GM21390 (cell line): ENCODE results near the gene KRTCAP2.
A peak's percentile ranks its signal among the peaks of the same experiment; 100 is the strongest.

Experiments
- ATAC-seq: cut with Tn5 transposase; IDR thresholded peaks from one replicate; pipeline ENCODE4 v1.9.1; 2021; ENCODE audit not compliant: unreplicated experiment

KRTCAP2 gene

GRCh38 chr1:155184835-155185782 is 12.0 kb upstream of the KRTCAP2 start:
- no peak for ATAC-seq

DNA sequence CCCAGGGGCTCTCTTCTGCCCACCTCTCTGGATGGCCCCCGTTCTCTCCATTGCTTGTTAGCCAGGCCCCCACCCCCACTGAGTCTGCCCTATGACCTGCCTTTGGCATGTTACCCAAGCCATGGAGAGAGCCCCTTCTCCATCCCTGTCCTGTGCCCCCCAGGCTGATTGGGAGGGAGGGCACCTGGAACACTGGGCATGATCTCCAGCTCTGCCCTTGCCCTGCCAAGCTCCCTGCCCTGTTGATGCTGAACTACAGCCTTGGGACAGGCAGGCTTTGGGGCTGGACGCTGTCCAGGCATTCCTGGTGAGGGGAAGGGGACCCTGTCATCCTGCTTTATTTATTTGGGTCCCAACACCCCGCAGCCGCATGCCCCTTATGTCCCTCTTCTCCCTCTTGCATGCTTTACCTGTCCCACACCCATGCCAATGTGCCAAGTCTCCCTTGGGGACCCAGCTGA is 11.3 kb upstream of the KRTCAP2 start:
- ATAC-seq = no peak

- no peak for ATAC-seq
Observed at GRCh38 chr1:155183775-155184221, 10.7 kb upstream of the KRTCAP2 start.

DNA sequence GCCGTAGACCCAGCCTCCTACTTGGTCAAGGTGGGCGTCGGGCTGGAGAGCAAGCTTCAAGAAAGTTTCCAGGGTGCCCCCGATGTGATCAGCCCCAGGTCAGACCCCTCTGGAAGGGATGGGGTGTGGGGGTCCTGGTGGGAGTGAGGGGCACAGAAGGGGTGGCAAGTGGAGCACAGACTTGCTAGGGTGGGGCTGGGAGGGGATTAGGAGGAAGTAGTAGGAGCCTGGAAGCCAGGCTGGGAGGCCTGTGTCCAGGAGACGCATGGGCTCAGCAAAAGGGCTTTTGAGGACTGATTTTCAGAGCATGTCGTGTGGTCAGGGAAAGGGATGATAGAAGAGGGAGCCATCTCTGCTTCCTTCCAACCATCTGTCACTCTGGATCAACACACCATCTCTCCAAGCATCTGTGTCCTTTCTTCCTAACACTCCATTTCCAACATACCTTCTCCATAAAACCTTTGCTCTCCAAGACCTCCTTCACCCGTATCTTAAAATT is 9.0 kb upstream of the KRTCAP2 start:
- no peak for ATAC-seq

GRCh38 chr1:155181371-155182051 is 8.4 kb upstream of the KRTCAP2 start:
- ATAC-seq = no peak

- ATAC-seq = no peak
Observed at GRCh38 chr1:155179112-155180031, 6.3 kb upstream of the KRTCAP2 start.

- ATAC-seq = no peak
Observed at GRCh38 chr1:155178441-155179111, 5.5 kb upstream of the KRTCAP2 start.

DNA sequence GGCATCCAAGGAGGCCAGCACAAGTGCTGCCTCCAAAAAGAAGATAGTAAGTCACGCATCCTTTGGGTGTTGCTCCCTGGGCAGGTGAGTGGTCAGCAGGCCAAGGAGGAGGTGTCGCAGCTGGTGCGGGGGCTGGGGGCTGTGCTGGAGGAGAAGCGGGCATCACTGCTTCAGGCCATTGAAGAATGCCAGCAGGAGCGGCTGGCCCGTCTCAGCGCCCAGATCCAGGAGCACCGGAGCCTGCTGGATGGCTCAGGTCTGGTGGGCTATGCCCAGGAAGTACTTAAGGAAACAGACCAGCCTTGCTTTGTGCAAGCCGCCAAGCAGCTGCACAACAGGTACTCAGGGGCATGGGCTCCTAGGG is 4.8 kb upstream of the KRTCAP2 start:
- ATAC-seq = no peak

DNA sequence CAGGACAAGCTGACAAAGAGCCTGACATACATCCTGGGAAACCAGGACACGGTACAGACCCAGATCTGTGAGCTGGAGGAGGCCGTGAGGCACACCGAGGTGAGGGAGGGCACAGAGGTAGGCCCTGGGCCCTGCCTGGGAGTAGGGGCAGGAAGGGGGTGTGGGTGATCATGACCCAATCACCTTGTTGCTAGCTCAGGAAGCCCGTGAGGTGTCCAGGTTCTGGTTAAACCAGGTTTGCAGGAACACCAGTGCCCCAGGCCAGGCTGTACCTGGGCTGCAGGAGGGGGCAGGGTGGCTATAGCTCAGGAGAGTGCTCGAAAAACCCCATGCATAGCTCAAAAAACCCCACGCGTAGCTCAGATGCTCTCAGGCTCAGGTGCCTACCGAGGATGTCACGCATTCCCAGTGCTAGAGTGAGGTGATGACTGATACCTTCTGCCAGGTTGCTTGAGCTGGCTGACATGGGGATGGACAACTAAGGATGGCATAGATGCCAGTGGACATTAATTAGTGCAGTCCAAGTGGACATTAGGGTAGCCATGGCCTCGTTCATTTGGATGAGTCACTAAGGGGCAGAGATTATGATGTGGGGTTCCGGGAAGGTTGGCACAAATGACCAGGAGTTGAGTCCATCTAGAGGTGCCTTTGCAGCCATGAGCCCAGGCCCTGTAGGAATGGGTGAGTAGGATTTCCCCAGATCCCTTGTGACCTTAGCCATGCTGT is 4.3 kb upstream of the KRTCAP2 start:
- ATAC-seq = no peak

DNA sequence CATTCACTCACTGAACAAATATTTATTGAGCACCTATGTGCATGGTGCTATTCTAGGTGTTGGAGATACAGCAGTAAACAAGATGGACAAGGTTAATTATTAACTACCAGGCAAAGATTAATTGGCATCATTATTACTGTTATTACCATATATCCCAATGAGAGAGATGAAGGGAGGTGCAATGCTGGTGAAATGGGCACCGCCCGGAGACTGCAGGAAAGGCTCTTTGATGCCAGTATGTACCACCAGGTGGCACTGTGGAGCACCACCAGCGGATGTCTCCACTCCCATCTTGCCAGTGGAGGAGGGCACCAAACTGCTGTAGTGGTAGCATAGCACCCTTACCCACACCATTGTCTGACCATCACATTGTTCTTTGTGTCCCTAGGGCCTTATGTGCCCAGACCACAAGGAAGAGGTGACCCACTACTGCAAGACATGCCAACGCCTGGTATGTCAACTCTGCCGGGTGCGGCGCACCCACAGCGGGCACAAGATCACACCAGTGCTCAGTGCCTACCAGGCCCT is 3.5 kb upstream of the KRTCAP2 start:
- ATAC-seq = no peak

- ATAC-seq = no peak
Observed at GRCh38 chr1:155175927-155176371, 2.8 kb upstream of the KRTCAP2 start.

DNA sequence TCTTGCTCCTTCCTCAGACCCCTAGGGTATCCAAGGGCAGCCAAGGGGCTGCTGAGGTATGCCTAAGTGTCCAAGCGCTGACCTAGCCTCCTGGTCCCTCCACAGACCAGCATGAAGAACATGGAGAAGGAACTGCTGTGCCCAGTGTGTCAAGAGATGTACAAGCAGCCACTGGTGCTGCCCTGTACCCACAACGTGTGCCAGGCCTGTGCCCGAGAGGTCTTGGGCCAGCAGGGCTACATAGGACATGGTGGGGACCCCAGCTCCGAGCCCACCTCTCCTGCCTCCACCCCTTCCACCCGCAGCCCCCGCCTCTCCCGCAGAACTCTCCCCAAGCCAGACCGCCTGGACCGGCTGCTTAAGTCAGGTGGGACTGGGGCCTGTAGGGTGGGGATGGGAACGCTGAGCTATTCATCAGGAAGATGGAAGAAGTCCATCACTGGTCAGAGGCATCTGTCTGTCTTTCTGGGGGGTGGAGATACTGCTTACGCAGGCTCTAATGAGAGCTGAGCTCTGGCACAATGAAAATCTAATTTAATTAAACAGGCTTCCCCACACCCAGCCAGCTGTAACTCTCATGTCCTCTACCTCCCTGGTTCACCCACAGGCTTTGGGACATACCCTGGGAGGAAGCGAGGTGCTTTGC is 2.3 kb upstream of the KRTCAP2 start:
- ATAC-seq = no peak

- ATAC-seq = no peak
Observed at GRCh38 chr1:155174324-155175280, 1.5 kb upstream of the KRTCAP2 start.

DNA sequence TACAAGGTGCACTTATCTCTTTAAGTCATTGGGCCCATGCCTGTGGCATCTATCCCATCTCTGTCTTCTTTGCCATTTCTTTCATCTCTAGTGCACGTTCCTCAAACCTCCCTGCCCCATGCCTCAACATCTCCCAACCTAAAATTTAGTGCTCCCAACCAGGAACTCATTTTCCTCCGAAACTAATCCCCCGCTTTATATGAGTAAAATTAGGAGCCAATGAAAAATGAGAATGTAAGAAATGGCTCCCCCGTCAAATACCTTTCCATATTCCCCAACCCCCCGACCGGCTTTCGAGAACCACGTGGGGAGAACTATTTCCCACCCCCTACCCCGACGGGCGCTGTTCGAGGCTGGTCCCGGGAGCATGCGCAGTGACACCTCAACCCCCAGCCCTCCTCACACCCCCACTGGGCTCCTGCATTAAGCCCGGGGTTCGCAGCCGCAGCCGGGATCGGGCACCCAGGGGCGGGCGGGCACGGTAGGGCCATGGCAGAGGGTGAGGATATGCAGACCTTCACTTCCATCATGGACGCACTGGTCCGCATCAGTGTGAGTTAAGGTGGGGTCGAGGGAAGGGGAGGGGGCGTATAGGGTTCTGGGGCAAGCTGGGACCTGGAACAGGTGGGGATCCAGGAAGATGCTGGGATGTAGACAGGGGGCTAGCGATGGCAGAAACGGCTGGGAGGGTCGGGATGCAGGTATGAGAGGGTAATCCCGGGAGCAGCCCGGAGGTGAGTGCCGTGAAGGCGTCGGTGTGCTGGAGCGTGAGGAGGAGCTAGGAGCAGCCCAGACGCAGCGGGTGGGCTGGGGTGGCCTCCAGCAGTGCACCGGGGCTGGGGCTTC is 597 bp upstream of the KRTCAP2 start, which contains the start of gene TRIM46:
Gene TRIM46 (plus strand): TSS at position 372 of the 846 bp plus-strand sequence. CDS start 118 bp downstream, at position 490.
- no peak for ATAC-seq

- ATAC-seq = peak; percentile 24
Observed at GRCh38 chr1:155171836-155172731, 1.0 kb downstream of the KRTCAP2 start.

- ATAC-seq = no peak
Observed at GRCh38 chr1:155170806-155171205, 2.3 kb downstream of the KRTCAP2 start.
